GM21619 (cell line): ENCODE data around the gene C1orf159.
"Not testable (repeated sequence)": the region's sequence is repeated elsewhere in the genome, so short reads cannot be mapped to it uniquely, and the experiment has no call there.

Experiments used
- ATAC-seq: cut with Tn5 transposase; IDR thresholded peaks from one replicate; pipeline ENCODE4 v1.9.1; 2021; ENCODE audit not compliant: unreplicated experiment

The C1orf159 gene

DNA sequence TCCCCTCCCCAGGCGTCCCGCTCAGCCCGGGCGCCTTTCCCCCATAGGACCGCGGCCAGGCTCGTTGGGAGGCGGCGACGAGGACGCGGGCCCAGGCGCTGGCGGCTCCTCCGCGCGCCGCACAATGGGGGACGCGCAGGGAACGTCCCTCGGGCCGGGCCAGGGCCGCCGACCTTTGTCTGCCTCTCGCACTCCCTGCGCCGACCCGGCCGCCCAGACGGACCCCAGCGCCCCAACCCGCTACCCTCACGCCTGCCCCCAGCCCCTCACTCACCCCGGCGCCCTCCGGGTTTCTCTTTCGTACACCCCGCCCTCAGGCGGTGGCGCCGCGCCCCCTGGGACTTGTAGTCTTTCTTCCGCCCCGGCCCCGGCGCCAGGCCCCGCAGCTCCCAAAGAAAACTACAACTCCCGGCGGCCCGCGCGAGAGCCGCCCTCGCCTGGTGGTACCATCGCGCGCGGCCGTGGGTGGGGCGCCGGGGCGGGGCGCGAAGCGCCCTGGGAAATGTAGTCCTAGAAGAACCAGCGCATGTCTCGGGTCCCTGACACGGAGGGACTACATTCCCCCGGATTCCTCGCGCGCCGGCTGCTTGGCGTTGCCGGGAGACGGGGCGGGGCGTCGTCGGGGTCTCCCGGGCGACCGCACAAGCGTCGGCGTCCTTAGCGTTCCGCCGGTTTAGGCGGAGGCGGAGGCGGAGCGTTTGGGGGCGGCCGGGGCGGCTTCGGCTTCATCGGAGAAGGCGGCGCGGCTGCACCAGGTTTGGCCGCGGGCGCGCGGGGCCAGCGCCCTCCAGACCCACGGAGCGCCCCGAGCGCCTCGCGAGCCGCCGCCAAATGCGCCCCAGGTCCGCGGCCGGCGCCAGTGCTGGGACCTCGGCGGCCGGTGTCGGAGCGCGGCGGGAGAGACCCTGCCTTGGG is at the start of gene C1orf159:
Gene C1orf159, minus strand, starts transcription at position 304 of the 915 bp plus-strand sequence. CDS start 24,546 bp downstream, outside the sequence.
- peak; percentile 95 for ATAC-seq

DNA sequence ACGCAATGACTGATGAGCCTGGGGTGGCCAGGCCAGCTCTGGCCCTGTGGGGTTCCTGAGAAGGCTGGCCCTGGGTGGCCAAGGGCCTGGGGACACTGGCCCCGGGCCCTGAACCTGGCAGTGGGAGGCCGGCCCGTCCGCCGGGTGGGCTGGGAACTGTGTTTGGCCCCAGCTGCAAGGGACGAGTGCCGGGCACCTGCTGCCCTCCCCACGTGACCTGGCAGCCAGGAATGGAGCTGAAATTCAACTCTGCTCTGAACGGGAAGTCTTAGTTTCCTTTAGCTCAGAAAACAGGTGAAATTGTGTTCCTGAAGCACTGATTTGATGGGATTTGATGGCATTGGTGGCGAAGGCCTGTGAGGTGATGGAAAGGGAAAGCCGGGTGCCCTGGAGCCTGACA is 49.6 kb upstream of the C1orf159 start:
- no peak for ATAC-seq

DNA sequence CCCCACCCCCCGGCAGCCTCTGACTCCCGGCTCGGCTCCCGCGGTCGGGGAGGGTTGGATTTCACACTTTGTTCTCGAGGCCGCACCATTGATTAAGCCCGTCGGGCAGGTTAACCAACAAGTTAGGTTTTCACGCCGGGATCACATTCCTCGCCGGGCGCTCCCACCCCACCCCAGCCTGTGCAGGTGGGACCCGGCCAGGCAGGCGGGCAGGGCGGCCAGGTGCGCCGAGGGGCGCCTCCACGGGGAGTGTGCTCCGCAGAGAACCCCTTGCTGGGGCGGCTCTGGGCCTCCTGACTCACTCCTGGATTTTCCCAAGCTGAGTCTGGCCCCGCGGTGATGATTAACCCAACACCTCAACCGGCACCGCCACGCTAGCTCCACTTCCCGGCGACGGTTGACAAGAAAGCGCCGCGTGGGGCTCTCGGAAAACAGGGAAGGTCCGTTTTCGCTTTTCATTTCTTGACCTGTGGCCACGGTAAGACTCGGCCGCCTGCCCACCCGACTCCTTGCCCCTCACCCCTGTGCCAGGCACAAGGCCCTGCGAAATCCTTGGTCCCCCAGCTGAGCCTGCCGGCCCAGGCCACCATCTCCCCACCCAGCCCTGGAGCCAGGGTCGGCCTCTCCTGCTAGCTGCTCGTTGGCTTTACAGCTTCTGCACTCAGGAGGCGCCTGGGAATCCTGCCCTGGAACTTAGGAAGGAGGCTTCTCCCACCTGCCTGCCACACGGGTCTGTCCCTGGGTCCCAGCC is 49.0 kb upstream of the C1orf159 start:
- no peak for ATAC-seq

DNA sequence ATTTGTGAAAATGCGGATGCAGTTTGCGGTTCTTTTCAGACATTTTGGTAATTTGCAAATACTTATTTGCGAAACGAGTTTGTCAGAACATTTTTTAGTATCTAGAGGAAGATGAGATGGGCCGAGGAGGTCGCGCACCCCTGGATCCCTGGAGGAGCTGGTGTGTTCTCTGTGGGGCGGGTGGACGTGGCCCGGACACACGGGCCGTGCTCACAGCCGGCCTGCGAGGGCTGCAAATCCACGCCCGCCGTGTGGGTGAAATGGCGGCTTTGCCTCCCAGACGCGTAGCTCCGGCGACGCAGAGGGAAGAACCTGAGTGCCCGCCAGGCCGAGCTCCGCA is 48.4 kb upstream of the C1orf159 start:
- no peak for ATAC-seq

DNA sequence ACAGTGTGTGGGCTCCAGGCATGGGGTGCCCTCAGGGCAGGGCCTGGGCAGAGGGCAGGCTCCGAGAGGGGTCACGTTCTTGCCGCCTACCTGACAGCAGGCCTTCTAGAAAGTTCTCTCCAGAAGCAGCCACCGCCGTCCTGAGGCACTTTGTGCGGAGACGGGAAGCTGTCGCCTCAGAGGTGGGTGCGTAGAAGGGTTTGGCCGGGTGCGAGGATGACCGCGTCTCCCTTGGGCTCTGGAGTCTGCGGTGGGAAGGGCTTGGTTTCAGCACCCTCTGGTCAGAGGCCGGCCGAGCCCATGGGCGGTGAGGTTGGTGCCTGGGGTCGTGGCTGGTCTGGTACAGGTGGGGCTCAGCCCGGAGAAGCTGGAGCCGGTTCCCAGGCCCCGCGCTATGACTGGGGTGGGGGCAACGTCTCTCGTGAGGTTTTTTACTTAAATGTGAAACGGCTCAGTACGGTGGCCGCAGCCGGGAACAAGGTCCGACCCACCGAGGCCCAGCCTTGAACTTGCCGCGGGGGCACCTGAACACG is 47.7 kb upstream of the C1orf159 start:
- no peak for ATAC-seq

DNA sequence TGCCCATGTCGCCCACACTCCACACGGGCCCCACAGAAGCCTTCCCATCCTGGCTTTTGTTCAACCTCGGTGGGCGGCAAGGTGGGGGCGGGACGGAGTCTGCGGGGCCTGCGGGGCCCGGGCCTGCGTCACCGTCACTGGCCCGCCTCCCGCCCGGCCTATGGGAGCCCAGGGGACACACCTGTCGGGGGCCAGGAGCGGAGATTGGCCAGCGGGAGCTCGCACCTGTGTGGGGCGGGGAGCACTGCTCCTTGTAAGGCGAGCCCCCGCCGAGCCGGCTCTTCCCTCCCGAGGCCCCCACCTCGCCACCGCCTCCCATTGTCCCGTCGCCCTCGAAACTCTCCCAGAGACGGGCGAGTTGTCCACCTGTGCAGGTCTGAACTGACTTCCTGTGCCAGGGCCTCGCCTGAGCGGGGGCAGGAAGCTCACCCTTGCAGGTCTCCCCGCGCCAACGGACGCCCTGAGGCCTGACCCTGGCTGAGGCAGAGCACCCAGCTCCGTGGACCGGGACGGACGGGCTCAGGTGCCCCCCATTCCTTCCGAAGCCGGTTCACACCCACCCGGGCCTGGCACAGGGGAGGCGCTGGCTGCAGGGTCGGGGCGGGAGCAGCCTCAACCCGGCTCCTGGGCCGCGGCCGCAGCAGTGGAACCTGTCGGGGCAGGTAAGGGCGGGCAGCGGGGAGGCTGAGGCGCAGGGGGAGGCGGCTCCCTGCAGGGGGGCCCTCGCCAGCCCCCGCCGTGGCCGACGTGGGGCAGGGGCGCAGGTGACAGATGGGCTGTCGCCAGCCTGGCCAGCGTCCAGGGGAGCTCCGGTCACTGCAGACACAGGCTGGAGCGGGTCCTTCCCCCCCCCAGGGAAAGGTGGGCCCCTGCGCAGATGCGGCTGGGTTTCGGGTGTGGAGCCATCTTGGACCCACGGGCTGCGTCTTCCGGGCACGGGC is 47.0 kb upstream of the C1orf159 start:
- no peak for ATAC-seq

DNA sequence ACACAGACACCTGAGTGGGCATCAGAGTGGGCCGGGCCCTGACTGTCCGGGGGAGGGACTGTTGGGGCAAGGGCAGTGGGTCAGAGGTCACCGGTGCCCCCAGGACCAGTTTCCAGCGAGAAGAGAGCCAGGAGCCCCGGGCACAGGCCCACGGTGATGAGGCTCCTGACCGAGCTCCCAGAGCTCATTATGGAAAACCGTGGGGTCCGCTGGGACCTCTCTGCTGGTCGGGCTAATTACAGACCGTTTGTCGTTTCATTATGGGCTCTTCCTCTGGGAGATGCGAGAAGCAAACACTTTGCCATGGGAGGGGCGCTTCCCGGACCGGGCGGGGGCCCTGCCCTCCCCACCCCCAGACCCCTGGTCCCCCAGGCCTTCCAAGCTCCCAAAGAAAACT is 45.8 kb upstream of the C1orf159 start:
- no peak for ATAC-seq

DNA sequence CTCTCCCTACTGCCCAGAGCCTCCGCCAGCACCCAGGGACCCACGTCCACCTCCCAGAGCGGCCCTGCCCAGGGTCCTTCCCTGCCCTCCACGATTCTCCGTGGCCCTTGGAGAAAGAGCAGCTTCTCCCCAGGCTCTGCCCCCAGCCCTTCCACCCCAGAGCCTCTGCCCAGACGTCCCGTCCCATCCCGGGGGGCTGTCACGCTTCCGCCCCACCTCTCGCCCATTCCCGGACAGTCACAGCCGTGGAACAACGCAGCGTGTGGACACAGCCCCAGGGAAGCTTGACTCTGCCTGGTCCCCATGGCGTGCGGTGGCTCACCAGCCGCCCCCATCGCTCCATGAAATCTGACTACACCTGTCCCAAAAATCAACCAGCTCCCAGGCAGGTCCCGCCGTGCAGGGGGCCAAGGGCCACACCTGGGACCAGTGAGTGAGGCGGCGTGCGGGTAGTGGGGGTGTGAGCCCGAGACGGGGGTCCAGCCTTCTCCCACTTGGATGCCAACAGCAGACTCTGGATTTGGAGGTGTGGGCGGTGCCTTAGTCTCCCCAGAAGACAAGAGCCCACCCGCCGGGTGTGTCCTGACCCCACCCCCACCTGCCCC is 45.3 kb upstream of the C1orf159 start:
- ATAC-seq, result no peak

DNA sequence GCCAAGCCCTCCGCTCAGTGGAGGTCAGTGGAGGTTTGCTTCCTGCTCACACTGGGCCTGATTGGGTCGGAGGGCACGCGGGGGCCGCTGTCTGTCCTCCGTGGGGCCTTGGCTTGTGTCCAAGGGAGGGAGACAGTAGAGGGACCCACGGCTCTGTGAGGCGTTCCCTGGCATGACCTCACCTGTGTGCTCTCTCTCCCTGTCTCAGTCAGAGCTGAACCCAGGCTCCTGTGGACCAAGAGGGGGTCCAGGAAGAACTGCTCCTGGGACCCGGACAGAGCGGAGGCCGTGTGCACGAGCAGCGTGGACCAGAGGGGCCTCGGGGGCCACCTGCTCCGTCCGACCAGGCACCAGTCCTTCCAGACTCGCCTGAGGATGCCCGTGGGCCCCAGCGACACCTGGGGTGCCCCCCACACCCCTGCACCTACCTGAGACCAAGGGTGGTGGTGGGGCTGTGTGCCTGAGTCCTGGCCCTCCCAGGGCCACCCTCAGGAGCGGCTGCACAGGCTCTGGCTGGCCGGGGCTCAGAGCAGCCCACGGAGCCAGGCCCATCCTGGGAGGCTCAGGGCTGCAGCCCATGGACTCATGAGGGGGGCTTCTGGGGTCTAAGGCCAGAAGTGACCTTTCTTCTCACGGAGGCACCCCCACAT is 44.5 kb upstream of the C1orf159 start:
- no peak for ATAC-seq

DNA sequence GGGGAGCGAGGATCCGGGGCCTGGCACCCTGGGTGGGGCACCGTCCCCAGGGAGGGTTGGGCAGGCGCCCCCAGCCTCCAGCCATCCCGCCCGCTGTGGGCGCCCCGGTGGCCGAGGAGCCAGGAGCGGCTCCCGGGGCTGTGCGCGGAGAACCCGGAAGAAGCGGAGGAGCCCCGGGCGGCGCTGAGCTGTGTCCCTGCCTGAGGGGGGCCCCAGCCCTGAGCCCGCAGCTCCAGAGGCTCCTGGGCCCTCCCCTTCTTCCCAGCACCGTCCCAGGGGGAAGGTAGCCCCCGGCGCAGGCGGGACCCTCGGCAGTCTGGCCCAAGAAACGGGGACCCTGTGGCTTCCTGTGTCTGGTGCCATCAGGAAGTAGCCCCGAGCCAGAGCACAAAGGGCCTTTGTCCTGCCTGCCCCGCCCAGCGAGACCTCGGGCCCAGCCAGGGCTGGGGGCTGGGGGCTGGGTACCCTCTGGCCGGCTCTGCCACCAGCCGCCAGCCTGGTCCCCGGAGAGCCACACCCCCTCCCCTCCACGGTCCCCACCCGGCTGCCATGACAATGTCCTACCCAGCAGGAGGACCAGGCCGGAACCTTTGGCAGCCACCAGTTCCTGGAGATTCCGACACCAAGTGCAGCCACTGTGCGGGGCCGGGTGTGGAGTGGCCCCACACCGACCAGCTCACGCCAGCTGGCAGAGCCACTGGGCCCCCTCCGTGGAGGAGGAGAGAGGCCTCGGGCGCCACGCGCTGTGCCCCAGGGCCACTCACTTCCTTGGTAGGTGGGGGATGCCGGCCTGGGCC is 42.2 kb upstream of the C1orf159 start:
- peak; percentile 41 for ATAC-seq

DNA sequence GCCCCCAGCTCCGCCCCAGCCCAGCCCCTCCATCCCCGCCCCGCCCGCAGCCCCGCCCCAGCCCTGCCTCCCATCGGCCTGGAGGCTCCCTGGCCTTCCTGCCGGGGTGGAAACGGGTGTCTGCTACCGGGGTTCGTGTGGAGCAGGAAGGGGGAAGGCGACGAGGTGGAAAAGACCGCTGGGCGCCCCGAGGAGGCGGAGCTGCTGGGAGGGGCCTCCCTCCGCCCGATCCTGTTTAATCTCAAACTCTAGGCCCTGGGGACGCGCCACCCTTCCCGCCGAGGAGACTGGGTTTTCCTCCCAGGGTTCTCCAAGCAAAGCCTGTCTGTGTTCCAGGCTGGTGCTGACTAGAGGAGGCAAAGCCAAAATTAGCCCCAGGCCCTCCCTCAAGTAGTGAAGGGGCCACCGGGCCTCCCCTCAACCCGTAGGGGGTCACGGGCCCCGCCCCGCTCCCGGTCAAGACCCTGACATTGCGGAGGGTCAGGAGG is 41.6 kb upstream of the C1orf159 start:
- peak; percentile 48 for ATAC-seq

DNA sequence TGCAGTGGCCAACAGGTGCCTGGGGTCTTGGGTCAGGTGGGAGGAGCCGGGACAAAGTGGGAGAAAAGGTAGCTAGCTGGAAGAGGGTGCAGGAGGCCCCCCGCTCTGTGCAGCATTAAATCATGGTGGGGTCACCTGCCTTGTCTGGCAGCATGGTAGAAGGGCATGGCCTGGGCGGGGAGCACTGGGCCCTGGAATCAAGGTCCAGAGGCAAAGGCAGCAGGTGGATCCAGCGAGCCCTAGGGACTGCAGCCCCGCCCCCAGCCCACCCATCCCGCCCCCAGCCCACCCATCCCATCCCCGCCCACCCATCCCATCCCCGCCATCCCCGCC is 41.1 kb upstream of the C1orf159 start:
- ATAC-seq, result no peak

DNA sequence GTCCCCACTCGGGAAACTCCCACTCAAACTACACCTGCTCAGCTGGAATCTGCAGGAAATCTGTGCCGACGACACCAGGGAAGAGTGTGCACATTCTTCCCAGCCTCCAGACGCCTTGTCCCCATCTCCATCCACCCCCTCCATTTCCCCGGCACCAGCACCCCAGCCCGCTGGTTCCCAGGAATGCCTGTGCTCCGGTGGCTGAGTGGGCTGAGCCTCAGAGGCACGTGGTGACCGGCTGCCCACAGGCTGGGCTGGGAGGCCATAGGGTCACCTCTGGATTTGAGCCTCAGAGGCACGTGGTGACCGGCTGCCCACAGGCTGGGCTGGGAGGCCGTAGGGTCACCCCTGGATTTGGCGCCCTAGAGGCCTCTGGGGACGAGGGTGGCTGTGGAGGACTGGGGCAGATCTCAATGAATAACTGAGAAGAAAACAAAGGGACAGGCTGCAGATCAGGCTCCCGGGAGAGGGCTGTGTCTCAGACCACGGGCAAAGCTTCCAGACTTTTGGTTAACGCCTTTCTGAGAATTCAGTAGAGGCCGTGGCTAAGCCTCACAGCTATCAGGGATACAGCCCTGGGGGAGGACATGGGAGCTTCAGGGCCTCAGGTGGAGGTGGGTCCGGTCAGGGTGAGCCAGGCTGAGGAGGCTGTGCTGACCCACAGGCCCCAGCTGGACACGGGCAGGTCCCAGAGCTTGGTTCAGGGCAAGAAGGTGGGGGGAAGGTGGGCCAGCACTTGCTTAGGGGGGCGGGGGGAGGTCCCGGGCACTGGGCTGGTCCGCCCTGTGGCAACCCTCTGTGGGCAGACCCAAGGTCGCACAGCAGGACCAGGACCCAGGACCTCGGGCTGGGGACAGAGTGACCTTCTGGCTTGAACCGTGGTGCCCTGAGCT is 40.5 kb upstream of the C1orf159 start:
- ATAC-seq, result no peak

DNA sequence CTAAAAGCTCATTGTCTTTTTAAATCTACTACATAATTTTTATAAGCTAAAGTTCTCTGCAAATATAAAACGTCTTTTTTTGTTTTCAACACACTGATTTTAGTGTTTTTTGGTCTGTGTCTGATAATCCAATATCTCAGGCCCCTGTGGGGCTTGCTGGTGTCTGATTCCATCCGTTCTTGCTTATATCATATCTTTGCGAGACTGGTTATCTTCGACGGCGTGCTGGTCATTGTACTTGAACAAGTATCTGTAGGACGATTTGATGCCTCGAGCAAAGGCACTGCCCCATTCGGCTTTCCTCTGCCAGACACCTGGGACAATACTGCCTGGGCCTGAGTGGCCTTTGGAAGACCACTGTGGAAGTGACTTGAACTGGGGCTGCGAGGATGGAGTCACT is 39.4 kb upstream of the C1orf159 start:
- ATAC-seq, result no peak

DNA sequence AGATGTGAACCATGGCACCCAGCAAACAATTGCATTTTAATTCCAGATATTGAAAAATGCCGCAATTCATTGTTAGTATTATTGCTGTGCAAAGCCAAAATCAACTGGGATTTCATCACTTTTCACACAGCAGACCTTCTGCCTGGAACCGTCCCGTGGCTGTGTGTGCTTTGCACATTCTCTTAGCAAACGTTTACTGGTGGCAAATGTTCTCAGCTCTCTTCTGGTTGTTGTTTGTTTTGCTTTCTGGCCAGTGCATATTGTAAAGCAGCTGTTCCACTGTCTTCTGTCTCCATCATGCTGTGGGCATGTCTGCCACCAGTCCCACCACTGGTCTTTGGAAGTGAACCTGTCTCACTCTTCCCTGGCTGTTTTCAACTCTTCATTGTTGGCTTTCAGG is 38.0 kb upstream of the C1orf159 start:
- no peak for ATAC-seq

DNA sequence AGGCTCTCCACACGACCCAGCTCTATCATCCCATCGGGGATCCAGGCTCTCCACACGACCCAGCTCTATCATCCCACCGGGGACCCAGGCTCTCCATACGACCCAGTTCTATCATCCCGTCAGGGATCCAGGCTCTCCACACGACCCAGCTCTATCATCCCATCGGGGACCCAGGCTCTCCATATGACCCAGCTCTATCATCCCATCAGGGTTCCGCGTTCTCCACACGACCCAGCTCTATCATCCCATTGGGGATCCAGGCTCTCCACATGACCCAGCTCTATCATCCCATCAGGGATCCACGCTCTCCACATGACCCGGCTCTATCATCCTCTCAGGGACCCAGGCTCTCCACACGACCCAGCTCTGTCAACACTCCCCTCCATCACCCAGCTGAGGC is 37.3 kb upstream of the C1orf159 start:
- not testable (repeated sequence) for ATAC-seq

DNA sequence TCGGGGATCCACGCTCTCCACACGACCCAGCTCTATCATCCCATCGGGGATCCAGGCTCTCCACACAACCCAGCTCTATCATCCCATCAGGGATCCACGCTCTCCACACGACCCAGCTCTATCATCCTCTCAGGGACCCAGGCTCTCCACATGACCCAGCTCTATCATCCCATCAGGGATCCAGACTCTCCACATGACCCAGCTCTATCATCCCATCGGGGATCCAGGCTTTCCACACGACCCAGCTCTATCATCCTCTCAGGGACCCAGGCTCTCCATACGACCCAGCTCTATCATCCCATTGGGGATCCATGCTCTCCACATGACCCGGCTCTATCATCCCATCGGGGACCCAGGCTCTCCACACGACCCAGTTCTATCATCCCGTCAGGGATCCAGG is 36.5 kb upstream of the C1orf159 start:
- ATAC-seq, result not testable (repeated sequence)

DNA sequence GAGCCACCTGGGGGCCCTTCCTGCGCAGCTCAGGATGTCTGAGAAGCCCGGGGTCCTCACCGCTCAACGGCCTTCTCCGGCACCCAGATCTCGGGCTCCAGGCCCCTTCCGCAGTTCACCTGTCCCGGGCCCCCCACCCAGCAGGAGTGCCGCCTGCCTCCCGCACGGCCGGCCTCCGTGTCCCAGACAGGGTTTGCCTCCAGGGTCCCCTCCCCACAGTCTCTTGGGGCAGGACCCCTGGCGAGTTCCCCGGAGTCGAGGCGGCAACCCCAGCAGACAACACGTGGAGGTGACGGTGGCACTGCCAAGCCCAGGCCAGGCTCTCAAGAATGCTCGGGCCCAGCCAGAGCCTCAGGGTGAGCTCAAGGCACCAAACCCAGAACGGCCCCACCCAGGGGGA is 35.4 kb upstream of the C1orf159 start:
- ATAC-seq, result no peak
